EH (cell line): ENCODE results near the gene FBXW7.

Experiments used
- DNase-seq: peaks from one replicate; pipeline ENCODE4 v3.0.0-alpha.2; 2015; ENCODE audit warnings: low read depth

The FBXW7 gene

DNA sequence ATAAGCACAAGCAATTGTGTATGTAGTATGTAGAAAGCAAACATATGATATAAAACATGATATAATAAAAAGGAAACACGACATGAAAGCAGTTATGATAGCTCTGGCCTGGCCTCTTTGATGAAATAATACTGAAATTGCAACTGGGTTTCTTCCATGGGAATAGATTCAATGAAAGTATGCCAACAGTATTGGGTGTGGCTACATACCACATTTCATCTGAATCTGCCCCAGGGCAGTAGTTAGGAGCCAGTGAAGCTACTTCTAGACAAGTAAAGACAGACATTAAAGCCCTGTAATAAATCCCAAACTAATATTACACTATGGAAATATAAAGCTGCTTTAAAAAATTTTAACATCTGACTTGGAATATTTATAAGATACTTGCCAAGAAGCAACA lies 207.3 kb downstream of the FBXW7 start:
- DNase-seq: peak; percentile 65

DNA sequence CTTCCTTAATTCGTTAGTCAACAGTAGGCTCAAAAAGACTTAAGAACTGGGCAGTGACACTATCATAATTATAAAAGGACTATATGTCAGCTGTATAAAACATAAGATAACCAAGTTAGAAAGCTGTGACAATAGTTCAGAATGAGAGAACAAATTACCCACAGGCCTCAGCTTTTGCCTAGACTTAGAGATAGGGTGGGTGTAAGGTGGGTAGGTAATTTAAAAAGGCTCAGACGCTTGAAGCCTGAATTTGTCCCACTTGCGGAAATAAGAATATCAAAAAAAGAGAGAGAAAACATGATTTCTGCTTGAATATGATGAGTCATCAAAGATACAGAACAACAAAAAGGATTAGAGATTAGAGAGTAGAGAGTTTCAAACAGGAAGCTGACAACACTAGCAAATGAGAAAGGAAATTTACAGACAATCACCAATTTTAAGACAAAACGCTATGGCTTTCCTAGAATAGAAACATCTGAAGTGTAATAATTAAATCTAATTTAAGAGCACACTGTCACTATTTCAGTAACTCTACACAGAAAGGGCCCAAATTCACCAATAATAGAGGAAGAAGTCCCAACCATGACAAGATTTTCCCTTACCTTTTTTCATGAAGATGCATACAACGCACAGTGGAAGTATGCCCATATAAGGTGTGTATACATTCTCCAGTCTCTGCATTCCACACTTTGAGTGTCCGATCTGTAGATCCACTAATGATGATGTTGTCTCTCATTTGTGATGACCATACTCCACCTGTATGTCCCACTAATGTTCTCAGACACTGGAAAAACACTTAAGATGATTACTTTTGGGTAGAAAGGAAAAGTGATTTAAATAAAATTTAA lies 208.1 kb downstream of the FBXW7 start:
- DNase-seq: no peak

DNA sequence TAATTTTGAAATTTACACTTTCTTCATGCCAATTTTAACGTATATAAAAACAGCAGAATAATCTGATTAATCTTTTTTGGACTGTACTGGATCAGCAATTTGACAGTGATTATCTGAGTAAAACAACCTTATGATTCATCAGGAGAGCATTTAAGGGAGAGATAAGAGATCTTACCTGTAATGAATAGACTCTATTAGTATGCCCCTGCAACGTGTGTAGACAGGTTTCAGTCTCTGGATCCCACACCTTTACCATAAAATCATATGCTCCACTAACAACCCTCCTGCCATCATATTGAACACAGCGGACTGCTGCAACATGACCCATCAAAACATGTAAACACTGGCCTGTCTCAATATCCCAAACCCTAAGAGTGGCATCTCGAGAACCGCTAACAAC lies 210.1 kb downstream of the FBXW7 start:
- DNase-seq: no peak

DNA sequence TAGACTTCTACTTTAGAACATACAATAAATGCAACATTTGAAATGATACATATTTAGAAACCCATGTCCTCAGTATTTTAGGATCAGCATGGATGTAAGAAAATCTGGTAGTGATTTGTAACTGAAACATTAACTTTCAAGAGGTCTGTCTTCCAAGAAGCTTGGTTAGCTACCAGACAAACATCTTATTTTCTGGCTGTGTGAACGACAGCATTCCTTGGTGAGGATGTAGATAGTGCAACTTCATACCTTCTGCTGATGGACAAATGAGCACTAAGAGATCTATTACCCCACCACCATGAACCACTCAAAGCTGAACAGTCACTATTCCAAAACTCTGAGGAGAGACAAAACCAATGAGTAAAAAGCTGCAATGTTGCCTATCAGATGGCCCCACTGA lies 212.7 kb downstream of the FBXW7 start:
- DNase-seq: no peak

DNA sequence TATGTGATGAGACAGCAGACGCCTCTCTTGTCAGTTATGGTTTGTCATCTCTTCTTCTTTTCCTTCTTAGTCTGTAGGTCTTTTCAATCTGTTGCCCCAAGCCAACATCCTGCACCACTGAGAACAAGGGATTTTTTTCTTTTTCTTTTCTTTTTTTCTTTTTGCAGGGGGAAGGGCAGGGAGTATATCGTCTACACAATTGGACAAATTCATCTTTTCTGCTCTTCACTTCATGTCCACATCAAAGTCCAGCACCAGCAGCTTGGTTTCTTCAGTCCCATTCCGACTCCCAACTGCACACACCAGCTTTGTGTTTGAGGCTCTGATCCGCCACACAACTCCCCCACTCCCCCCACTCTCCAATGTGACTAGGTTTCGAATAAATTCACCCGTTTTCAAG lies 213.2 kb downstream of the FBXW7 start:
- DNase-seq: no peak

DNA sequence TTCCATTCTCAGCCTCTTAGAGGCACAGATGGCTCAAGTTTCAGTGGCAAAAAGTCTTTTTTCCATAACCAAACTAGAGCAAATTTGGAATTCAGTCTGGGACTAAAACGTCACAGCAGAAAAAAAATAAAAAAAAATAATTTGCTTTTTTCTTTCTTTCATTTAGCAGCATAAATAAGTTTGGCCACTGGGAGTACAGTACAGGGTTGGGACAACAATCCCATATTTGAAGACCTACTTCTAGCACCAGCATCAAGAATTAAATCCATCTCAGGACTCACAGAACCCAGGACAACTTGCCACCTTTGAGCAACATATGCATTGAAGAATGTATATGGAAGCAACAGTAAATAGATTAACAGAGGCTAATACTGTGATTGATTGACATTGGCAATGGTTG lies 214.0 kb downstream of the FBXW7 start:
- no peak for DNase-seq

DNA sequence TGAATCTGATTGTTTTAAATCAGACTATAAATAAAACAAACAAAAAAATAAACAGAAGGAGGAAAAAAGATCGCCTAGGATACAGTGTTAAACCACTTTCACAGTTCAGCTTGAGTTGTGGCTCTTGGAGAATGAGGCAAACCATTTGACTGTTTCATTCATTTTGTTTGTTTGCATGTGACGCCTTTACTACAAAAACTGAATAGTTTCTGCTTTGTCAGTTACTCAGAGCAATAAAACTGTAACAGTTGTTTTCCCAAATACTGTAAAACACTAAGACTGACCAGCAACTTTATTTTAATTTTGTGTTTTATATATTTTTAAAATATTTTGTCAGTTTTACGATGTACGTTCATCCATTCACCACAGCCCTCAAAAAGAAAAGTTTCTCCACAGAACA lies 214.5 kb downstream of the FBXW7 start:
- DNase-seq: peak; percentile 53

DNA sequence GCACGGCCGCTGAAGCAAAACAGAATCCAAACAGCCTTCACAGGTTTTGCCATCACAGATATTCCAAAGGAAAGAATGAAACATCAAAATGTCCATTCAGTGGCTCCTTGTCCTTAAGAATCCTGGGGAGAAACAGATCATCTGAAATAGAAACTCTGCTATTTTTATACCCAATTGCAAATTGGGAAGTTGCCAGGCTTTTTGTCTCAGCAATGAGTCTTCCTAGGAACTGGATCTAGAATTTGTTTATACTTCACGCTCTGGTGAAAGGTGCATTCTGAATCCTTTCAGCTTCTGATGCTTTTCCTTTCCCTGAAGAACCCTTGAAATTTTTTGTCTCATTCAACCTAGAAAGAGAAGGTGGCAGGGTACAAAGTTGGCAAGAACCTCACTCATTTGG lies 218.9 kb downstream of the FBXW7 start:
- DNase-seq: peak; percentile 58

DNA sequence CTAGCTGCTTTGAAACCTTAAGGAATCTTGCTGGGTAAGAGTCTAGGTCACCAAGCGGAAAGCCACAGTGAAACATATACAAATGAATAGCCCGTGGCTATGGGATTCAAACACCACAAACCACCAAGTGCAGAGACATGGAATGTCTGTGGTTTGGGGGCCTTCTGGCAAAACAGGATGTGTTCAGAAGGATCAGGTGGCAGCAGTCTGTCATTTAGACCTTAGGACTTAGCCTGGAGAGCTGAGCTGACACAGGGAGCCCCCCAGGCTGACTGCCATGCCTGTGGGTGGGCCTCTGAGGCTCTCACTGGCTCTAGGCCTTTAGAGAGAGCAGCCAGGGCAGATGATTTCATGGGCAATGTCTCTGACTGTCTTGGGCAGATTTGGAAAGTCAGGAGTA lies 225.6 kb downstream of the FBXW7 start:
- peak; percentile 94 for DNase-seq

DNA sequence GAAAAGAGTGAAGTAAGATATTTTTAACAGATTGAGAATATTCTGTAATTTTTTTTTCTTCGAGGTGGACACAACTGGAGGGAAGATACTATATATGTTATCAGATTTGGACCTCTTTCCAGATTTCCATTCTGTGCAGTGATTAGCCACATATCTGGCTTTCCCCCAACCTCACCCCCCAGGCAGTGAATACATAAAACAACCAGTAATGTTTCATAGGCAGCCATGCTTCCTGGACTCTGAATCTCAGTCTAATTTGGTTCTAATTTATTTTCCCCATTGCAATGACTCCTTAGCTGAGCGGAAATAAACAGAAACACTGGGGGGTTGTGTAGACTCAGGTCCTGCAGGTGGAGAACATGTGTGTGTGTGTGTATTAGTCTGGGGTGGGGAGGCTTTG lies 226.5 kb downstream of the FBXW7 start:
- peak; percentile 55 for DNase-seq

DNA sequence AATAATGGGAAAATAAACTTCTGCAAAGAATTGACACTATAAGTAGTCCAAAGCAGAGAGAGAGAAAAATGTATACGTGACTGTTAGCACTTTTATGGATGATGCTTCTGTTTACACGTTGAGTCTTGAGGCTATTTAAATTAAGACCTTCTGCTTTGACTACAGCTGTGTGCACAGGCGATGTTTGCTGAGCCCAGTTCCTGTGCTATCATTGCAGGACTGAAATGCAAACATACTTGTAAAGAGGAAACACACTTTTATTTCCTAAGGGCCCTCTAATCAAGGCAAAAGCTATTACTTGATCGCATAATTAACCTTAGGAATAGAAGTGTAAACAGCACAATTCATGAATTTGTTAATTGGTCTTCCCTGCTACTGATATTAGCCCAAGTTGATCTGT lies 226.9 kb downstream of the FBXW7 start:
- no peak for DNase-seq

DNA sequence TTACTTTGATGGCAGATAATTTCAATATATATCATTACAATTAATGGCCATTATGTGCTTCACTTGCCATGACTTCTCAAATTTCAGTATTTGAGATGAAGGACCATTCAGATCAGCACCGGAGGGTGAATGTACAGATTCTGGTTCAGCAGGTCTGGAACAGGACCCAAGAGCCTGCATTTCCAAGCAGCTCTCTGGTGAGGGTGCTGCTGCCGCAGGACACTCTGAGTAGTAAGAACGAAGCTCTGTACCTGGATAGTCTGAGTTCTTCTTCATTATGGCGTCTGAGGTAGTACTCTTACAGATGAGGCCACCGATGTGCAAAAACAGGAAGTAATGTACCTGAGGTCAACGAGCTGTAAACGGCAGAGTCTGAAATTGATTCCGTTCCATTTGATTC lies 228.2 kb downstream of the FBXW7 start:
- no peak for DNase-seq

DNA sequence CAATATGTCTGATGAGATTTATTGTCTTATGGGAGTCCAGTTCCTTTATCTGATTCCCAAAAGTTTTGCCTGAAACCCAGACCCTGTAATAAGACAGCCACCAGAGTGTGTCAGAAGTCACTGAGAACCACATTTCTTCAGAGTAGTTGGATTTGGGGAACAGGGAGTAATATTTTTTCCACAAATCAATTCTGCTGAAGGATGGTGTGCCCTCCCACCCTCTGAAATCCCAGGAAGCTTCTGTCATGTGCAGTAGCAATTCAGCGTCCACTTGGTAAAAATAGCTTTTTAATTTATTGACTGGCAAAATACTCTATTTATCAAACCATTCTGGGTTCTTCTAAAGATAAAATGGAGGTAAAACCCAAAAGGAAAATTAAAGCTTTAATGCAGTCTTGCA lies 229.4 kb downstream of the FBXW7 start:
- DNase-seq: no peak

DNA sequence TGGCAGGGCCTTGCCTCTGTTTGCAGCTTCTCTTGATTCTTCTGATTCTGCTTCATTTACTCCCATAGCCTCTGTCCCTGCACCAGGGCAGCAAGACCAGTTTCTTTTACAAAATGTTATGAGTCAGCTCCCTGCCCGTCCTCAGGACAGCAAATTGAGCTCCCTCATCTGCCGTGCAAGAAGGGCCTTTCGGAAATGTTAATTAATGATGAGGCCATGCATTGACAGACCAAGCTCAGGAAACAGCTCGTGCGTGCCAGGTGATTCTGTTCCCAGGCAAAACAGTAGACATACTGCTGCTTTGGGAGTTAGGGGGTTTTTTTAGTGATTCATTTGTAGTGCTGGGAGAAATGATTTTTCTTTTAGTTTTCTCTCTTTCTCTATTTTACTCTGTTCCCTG lies 231.7 kb downstream of the FBXW7 start:
- DNase-seq: peak; percentile 17

DNA sequence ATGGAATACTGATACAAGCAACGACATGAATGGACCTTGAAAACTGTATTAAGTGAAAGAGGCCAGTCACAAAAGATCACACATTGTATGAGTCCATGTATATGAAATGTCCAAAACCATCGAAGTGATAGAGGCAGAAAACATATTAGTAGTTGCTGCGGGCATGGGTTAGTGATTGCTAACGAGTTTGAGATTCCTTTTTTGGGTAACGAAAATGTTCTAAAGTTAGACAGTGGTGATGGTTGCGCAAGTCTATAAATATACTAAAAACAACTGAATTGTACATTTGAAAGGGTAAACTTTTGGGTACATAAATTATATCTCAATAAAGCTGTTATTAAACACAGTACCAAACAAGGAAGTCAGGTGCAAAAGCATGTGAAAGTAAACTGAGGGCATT lies 234.5 kb downstream of the FBXW7 start:
- no peak for DNase-seq

DNA sequence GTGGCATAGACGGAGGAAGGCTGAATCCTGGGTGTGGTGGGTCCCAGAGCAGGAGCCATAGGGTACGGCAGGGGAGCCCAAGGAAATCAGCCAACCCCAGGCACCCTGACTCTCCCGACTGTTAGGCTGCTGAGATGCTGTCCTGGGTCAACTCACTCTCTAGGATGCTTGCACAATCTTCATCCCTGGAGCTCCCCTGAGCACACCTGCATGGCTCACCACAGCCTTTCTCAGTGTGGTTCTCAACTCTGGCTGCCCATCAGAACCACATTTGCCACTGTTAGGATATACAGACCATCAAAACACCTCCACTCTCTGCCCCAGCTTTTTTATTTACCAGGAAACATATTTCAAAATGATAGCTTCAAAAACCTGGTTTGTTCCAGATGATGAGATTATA lies 236.3 kb downstream of the FBXW7 start:
- DNase-seq: no peak

DNA sequence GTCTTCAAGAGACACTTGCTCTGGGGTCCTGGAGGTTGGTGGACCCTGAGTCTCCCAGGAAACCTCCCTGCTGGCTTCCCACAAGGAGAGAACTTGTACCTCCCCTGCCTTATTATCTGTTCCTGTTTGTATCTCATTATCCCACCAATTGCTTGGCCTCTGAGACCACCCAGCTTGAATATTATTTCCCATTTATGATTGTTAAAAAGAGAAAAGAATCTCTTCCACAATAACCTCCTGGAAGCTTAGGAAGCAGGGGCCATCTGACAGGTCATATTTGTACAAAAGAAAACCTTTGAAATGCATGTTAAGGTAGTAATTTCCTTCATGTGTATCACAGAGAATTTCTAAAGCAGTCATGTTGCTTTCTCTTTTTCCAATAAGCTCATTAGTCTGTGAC lies 239.5 kb downstream of the FBXW7 start:
- DNase-seq: no peak

DNA sequence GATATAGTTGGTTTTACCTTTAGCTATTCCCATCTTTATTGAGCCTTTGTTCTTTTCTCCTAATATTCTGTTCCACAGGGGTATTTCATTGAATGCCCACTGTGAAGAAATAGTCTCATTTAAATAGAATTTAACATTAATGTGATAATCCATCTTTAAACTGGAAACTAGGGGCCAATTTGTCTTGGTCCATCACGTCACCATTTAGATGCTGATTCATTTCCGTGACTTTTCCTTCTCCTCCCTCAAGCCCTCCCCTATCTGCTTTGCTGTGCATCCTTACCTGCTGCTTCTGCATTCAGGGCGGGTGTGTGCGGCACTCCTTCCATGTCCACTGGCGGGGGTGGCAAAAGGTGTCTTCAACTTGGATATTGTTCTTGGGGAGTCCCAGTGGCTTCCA lies 241.1 kb downstream of the FBXW7 start:
- no peak for DNase-seq

DNA sequence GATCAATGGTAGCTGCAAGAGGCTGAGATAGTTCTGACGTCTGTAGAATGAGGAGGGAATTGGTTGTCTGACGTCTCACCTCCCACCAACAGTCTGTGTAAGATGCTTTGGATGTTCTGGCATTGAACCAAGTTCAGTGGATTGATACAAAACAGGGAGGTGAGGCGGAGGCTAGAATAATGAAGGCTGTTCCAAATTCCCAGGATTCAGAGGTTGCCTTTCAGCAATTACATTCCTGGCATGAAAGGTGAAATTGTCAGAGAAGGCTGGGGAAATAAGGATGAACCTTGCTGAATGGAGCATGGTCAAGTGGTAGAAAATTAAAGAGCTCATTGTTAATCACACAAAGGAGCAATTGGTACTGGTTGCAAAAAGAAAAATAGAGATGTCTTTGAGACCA lies 241.6 kb downstream of the FBXW7 start:
- DNase-seq: no peak

DNA sequence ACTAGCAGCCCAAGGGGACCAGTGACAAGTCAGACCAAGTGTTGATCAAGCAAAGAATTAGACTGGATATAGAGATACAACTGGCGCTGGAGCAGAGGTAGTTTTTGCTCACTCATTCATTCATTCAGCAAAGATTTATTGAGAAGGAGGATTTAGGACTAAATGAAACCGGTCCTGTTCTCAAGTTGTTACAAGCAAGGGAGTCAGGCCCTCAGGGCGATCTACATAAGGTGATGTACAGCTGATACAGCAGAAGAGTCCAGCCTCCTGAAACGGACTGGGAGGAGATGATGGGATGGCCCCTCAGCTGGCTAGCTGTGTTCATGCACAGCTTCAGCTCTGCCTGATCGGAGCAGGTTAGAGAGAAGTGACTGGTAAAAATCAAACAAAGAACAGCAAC lies 242.4 kb downstream of the FBXW7 start:
- no peak for DNase-seq

DNA sequence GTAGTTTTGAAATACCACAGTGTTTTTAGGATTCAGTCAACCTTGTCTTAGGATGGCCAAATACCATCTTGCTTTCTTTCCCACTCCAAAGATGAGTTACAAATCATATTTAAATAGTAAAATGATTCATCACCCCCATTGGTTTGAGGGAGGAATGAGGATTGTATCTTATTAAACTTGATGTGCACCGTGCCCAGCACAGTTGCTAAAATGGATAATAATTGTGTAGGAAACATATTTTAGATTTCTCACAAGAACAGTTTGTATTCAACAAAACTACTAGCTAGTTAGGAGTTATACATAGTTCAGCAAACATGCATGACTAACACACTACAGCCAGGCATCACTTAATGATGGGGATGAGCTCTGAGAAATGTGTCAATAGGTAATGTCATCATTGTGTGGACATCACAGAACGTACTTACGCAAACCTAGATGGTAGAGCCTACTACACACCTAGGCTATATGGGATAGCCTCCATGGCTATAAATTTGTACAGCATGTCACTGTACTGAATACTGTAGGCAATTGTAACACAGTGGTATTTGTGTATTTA lies 245.4 kb downstream of the FBXW7 start:
- DNase-seq: no peak

DNA sequence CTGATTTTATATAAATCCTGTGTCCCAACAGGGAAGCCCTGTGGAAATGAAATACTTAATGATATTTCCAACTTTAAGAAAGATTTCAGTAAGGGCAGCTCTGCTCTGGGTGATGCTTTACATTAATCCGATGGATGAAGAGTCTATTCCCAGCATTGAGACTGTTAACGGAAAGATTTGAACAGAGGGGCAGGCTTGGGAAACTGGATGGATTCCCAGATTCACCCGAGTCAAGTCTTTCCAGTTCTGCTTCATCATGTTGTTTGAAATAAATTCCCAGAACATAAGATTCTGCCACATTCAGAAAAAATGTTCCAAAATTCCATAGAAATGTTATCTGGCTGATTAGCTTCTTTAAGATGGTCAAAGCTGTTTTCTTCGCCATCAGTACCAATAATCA lies 246.0 kb downstream of the FBXW7 start:
- no peak for DNase-seq

DNA sequence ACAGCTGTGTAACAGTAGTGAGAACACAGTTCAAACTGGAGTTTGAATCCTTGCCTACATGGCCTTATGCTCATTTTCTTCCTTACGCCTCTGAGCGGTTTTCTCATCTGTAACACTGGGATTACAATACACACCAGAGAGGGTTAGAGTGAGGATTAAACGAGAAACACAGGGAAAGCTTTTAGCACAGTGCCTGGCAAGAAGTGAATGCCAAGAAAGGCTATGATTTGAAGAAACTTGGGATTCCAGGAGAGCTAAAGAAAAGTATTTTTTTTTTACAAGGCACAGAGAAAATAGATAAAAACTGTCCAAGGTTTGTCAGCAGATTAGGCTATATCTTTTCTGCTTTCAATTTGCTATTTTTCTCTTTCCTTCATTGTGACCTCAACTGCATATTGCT lies 246.4 kb downstream of the FBXW7 start:
- no peak for DNase-seq

DNA sequence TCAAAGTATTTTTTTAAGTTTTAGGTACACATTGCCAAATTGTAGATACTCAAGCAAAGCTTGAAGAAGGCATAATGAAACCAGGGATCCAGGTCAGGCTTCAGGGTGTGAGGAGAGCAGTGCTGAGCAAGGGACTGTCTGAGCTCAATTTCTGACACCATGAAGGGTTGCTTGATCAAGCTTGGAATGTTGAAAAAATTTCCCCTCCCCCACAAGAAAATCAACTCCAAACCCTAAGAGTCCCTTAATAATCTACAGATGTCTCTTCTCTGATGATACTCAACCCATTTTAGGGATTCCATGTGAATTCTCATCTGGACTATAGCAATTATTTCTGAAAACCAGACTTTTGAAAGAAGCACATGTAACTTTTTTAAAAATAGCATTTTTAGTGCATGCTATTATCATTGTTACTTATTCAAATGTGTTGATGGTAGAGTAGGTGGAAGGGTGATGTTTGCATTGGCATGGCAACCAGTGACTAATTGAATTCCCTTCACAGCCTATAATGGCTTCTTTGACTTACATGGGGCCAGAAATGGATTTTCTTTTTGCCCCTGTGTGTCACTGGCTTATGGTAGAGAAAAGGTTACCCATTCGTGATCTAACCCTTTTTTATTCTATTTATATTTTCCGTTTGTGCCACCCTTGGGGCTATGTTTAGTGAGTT lies 252.0 kb downstream of the FBXW7 start:
- DNase-seq: peak; percentile 62
